Measurements from ENCODE around the gene ADAMTS17. TPM values are rescaled to one million over a fixed set of nuclear protein-coding genes. Genes with fewer than 3 reads are reported as not detected.

Gene ADAMTS17
- polyA plus RNA-seq, 4 donors = 0.45 to 3.1 (median 1.2) TPM

- no peak overlapping the region for H3K27ac ChIP-seq (ENCODE audit: low read depth in 1 of 3, low read length in 2 of 3)
- H3K4me1 ChIP-seq (ENCODE audit: control insufficient read depth in 3 of 3, insufficient read depth in 2 of 3, low read depth in 1 of 3, low read length in 2 of 3) = no peaks in the 10 kb centered on the region
- no peaks in the 10 kb centered on the region for H3K9me3 ChIP-seq (ENCODE audit: control insufficient read depth in 2 of 2, insufficient read depth in 1 of 2, low read depth in 1 of 2, low read length in 1 of 2)
- H3K36me3 ChIP-seq (ENCODE audit: control insufficient read depth in 3 of 3, insufficient read depth in 2 of 3, low read depth in 1 of 3, low read length in 3 of 3) = no peaks in the 10 kb centered on the region
- 91 to 95% (median 94%) methylated on average over 7 of the region's 7 CpGs for WGBS, 3 donors
- H3K27me3 ChIP-seq (ENCODE audit: control insufficient read depth in 3 of 3, insufficient read depth in 3 of 3, low read length in 3 of 3) = no peaks in the 10 kb centered on the region
- no peak overlapping the region for H3K4me3 ChIP-seq (ENCODE audit: low read depth in 1 of 3, low read length in 3 of 3)
- DNase-seq = no peak
- FAIRE-seq = no peak
These were observed 376.4 kb downstream of the ADAMTS17 start for GRCh38 chr15:99965376-99965775.

- no peaks in the 10 kb centered on the region for H3K36me3 ChIP-seq (ENCODE audit: control insufficient read depth in 3 of 3, insufficient read depth in 2 of 3, low read depth in 1 of 3, low read length in 3 of 3)
- H3K27ac ChIP-seq (ENCODE audit: low read depth in 1 of 3, low read length in 2 of 3) = no peak overlapping the region
- no peaks in the 10 kb centered on the region for H3K4me1 ChIP-seq (ENCODE audit: control insufficient read depth in 3 of 3, insufficient read depth in 2 of 3, low read depth in 1 of 3, low read length in 2 of 3)
- 88 to 92% (median 91%) methylated on average over 7 of the region's 7 CpGs for WGBS, 3 donors
- FAIRE-seq = no peak
- H3K27me3 ChIP-seq (ENCODE audit: control insufficient read depth in 3 of 3, insufficient read depth in 3 of 3, low read length in 3 of 3) = no peaks in the 10 kb centered on the region
- H3K9me3 ChIP-seq (ENCODE audit: control insufficient read depth in 2 of 2, insufficient read depth in 1 of 2, low read depth in 1 of 2, low read length in 1 of 2) = no peaks in the 10 kb centered on the region
- H3K4me3 ChIP-seq (ENCODE audit: low read depth in 1 of 3, low read length in 3 of 3) = no peak overlapping the region
- DNase-seq = no peak
These were observed 377.8 kb downstream of the ADAMTS17 start for GRCh38 chr15:99963976-99964375.

GRCh38 chr15:99963096-99963825, 378.5 kb downstream of the ADAMTS17 start:
- Histone ChIP-seq H3K36me3 (ENCODE audit: control insufficient read depth in 3 of 3, insufficient read depth in 2 of 3, low read depth in 1 of 3, low read length in 3 of 3) (no peaks in the 10 kb centered on the region), H3K9me3 (ENCODE audit: control insufficient read depth in 2 of 2, insufficient read depth in 1 of 2, low read depth in 1 of 2, low read length in 1 of 2) (no peaks in the 10 kb centered on the region), H3K4me3 (ENCODE audit: low read depth in 1 of 3, low read length in 3 of 3) (no peak overlapping the region), H3K27ac (ENCODE audit: low read depth in 1 of 3, low read length in 2 of 3) (no peak overlapping the region), H3K27me3 (ENCODE audit: control insufficient read depth in 3 of 3, insufficient read depth in 3 of 3, low read length in 3 of 3) (no peaks in the 10 kb centered on the region), H3K4me1 (ENCODE audit: control insufficient read depth in 3 of 3, insufficient read depth in 2 of 3, low read depth in 1 of 3, low read length in 2 of 3) (no peaks in the 10 kb centered on the region)
- FAIRE-seq = no peak
- no peak for DNase-seq
- WGBS, 3 donors = 47 to 66% (median 63%) methylated on average over 8 of the region's 8 CpGs

- DNase-seq (no peak), FAIRE-seq (no peak)
- Histone ChIP-seq H3K9me3 (ENCODE audit: control insufficient read depth in 2 of 2, insufficient read depth in 1 of 2, low read depth in 1 of 2, low read length in 1 of 2) (no peaks in the 10 kb centered on the region), H3K27me3 (ENCODE audit: control insufficient read depth in 3 of 3, insufficient read depth in 3 of 3, low read length in 3 of 3) (no peaks in the 10 kb centered on the region), H3K4me1 (ENCODE audit: control insufficient read depth in 3 of 3, insufficient read depth in 2 of 3, low read depth in 1 of 3, low read length in 2 of 3) (no peaks in the 10 kb centered on the region), H3K4me3 (ENCODE audit: low read depth in 1 of 3, low read length in 3 of 3) (no peak overlapping the region), H3K36me3 (ENCODE audit: control insufficient read depth in 3 of 3, insufficient read depth in 2 of 3, low read depth in 1 of 3, low read length in 3 of 3) (no peaks in the 10 kb centered on the region), H3K27ac (ENCODE audit: low read depth in 1 of 3, low read length in 2 of 3) (no peak overlapping the region)
- WGBS, 3 donors = 89 to 92% (median 91%) methylated on average over 19 of the region's 19 CpGs
These were observed 379.7 kb downstream of the ADAMTS17 start for GRCh38 chr15:99962006-99962561.

GRCh38 chr15:99961011-99961441, 380.7 kb downstream of the ADAMTS17 start:
- no peaks in the 10 kb centered on the region for H3K27me3 ChIP-seq (ENCODE audit: control insufficient read depth in 3 of 3, insufficient read depth in 3 of 3, low read length in 3 of 3)
- no peaks in the 10 kb centered on the region for H3K36me3 ChIP-seq (ENCODE audit: control insufficient read depth in 3 of 3, insufficient read depth in 2 of 3, low read depth in 1 of 3, low read length in 3 of 3)
- DNase-seq (peak in 1 of 2 donors; percentile 45), FAIRE-seq (no peak)
- no peak overlapping the region for H3K27ac ChIP-seq (ENCODE audit: low read depth in 1 of 3, low read length in 2 of 3)
- 41 to 60% (median 49%) methylated on average over 12 of the region's 12 CpGs for WGBS, 3 donors
- H3K4me3 ChIP-seq (ENCODE audit: low read depth in 1 of 3, low read length in 3 of 3) = no peak overlapping the region
- H3K4me1 ChIP-seq (ENCODE audit: control insufficient read depth in 3 of 3, insufficient read depth in 2 of 3, low read depth in 1 of 3, low read length in 2 of 3) = no peaks in the 10 kb centered on the region
- no peaks in the 10 kb centered on the region for H3K9me3 ChIP-seq (ENCODE audit: control insufficient read depth in 2 of 2, insufficient read depth in 1 of 2, low read depth in 1 of 2, low read length in 1 of 2)

GRCh38 chr15:99959326-99959725, 382.4 kb downstream of the ADAMTS17 start:
- H3K4me1 ChIP-seq (ENCODE audit: control insufficient read depth in 3 of 3, insufficient read depth in 2 of 3, low read depth in 1 of 3, low read length in 2 of 3) = no peaks in the 10 kb centered on the region
- H3K36me3 ChIP-seq (ENCODE audit: control insufficient read depth in 3 of 3, insufficient read depth in 2 of 3, low read depth in 1 of 3, low read length in 3 of 3) = no peaks in the 10 kb centered on the region
- DNase-seq (no peak), FAIRE-seq (no peak)
- H3K27ac ChIP-seq (ENCODE audit: low read depth in 1 of 3, low read length in 2 of 3) = no peak overlapping the region
- H3K27me3 ChIP-seq (ENCODE audit: control insufficient read depth in 3 of 3, insufficient read depth in 3 of 3, low read length in 3 of 3) = no peaks in the 10 kb centered on the region
- H3K4me3 ChIP-seq (ENCODE audit: low read depth in 1 of 3, low read length in 3 of 3) = no peak overlapping the region
- WGBS, 3 donors = 81 to 88% (median 83%) methylated on average over 6 of the region's 6 CpGs
- no peaks in the 10 kb centered on the region for H3K9me3 ChIP-seq (ENCODE audit: control insufficient read depth in 2 of 2, insufficient read depth in 1 of 2, low read depth in 1 of 2, low read length in 1 of 2)

GRCh38 chr15:99958426-99959097, 383.2 kb downstream of the ADAMTS17 start:
- no peaks in the 10 kb centered on the region for H3K36me3 ChIP-seq (ENCODE audit: control insufficient read depth in 3 of 3, insufficient read depth in 2 of 3, low read depth in 1 of 3, low read length in 3 of 3)
- DNase-seq = no peak
- H3K4me1 ChIP-seq (ENCODE audit: control insufficient read depth in 3 of 3, insufficient read depth in 2 of 3, low read depth in 1 of 3, low read length in 2 of 3) = no peaks in the 10 kb centered on the region
- H3K9me3 ChIP-seq (ENCODE audit: control insufficient read depth in 2 of 2, insufficient read depth in 1 of 2, low read depth in 1 of 2, low read length in 1 of 2) = no peaks in the 10 kb centered on the region
- H3K27me3 ChIP-seq (ENCODE audit: control insufficient read depth in 3 of 3, insufficient read depth in 3 of 3, low read length in 3 of 3) = no peaks in the 10 kb centered on the region
- no peak overlapping the region for H3K27ac ChIP-seq (ENCODE audit: low read depth in 1 of 3, low read length in 2 of 3)
- H3K4me3 ChIP-seq (ENCODE audit: low read depth in 1 of 3, low read length in 3 of 3) = no peak overlapping the region
- no peak for FAIRE-seq
- 60 to 68% (median 64%) methylated on average over 7 of the region's 7 CpGs for WGBS, 3 donors

GRCh38 chr15:99957642-99958013, 384.1 kb downstream of the ADAMTS17 start:
- Histone ChIP-seq H3K9me3 (ENCODE audit: control insufficient read depth in 2 of 2, insufficient read depth in 1 of 2, low read depth in 1 of 2, low read length in 1 of 2) (peaks cover 0 to 4% of the 10 kb centered on the region in 2 donors), H3K36me3 (ENCODE audit: control insufficient read depth in 3 of 3, insufficient read depth in 2 of 3, low read depth in 1 of 3, low read length in 3 of 3) (no peaks in the 10 kb centered on the region), H3K27me3 (ENCODE audit: control insufficient read depth in 3 of 3, insufficient read depth in 3 of 3, low read length in 3 of 3) (no peaks in the 10 kb centered on the region), H3K27ac (ENCODE audit: low read depth in 1 of 3, low read length in 2 of 3) (no peak overlapping the region), H3K4me3 (ENCODE audit: low read depth in 1 of 3, low read length in 3 of 3) (no peak overlapping the region), H3K4me1 (ENCODE audit: control insufficient read depth in 3 of 3, insufficient read depth in 2 of 3, low read depth in 1 of 3, low read length in 2 of 3) (no peaks in the 10 kb centered on the region)
- WGBS, 3 donors = 74 to 93% (median 88%) methylated on average over 2 of the region's 2 CpGs
- DNase-seq (no peak), FAIRE-seq (no peak)
